PC-3 (cell line): ENCODE data around the gene RCAN2. TPM values are rescaled to one million over a fixed set of nuclear protein-coding genes. Genes with fewer than 3 reads are reported as not detected.

ENCODE experiments used
- ATAC-seq: fragments of 200-7000 bp; cut with Tn5 transposase; 2 replicates; pipeline ENCODE4 v1.9.1; 2020; ENCODE audit warnings: mild to moderate bottlenecking, moderate library complexity
- BruUV-seq: library from RNA; stranded (reverse); fragments of 400-500 nt; replicated peaks from 2 replicates; lab custom pipeline; 2021; lab: Mats Ljungman, UMichigan
- CTCF ChIA-PET: fragments of 300-600 bp; sonication (Branson Sonifier 250); formaldehyde crosslinking; loops from one replicate; lab custom pipeline; 2022; ENCODE audit warnings: antibody characterized with exemption; lab: Charles Lee
- POLR2A ChIA-PET: fragments of 300-600 bp; sonication (Branson Sonifier 250); formaldehyde crosslinking; loops from one replicate; lab custom pipeline; 2022; ENCODE audit warnings: antibody characterized with exemption; ENCODE audit not compliant: unreplicated experiment; lab: Charles Lee
- DNase-seq: peaks from one replicate; pipeline ENCODE4 v3.0.0-alpha.2; 2015
- H2AFZ ChIP-seq: fragments of 300-600 bp; sonication (generic); 2 replicates; pipeline ENCODE4 v1.6.0; 2016; ENCODE audit warnings: antibody characterized with exemption, low read length
- H3F3A ChIP-seq: fragments of 300-600 bp; sonication (generic); one replicate; pipeline ENCODE4 v1.6.0; 2017; ENCODE audit warnings: antibody characterized with exemption, low read length, control low read depth, mild to moderate bottlenecking; ENCODE audit not compliant: unreplicated experiment
- H3K27ac ChIP-seq: fragments of 300-600 bp; sonication (generic); 2 replicates; pipeline ENCODE4 v1.5.1; 2016; ENCODE audit warnings: mild to moderate bottlenecking, low read length
- H3K27me3 ChIP-seq: fragments of 300-600 bp; sonication (generic); 2 replicates; pipeline ENCODE4 v1.6.1; 2016; ENCODE audit warnings: low read length, mixed read lengths
- H3K36me3 ChIP-seq: fragments of 300-600 bp; sonication (generic); 2 replicates; pipeline ENCODE4 v1.6.1; 2016; ENCODE audit warnings: low read depth, mixed run types, low read length, mixed read lengths
- H3K4me1 ChIP-seq: fragments of 300-600 bp; sonication (generic); 2 replicates; pipeline ENCODE4 v1.5.1; 2016; ENCODE audit warnings: low read length; ENCODE audit not compliant: insufficient read depth
- H3K4me2 ChIP-seq: fragments of 300-600 bp; sonication (generic); 2 replicates; pipeline ENCODE4 v1.6.0; 2016; ENCODE audit warnings: low read length
- H3K4me3 ChIP-seq: fragments of 300-600 bp; sonication (generic); 2 replicates; pipeline ENCODE4 v1.5.1; 2016; ENCODE audit warnings: mild to moderate bottlenecking, low read length, mixed read lengths
- H3K79me2 ChIP-seq: fragments of 300-600 bp; sonication (generic); 2 replicates; pipeline ENCODE4 v1.6.1; 2017; ENCODE audit warnings: low read length, mixed read lengths
- H3K9ac ChIP-seq: fragments of 300-600 bp; sonication (generic); 2 replicates; pipeline ENCODE4 v1.6.0; 2016; ENCODE audit warnings: mild to moderate bottlenecking, low read length
- H3K9me2 ChIP-seq: fragments of 300-600 bp; sonication (generic); replicated peaks from 2 replicates; pipeline ENCODE4 v1.6.1; 2016; ENCODE audit warnings: mixed run types, low read length, mixed read lengths
- H3K9me3 ChIP-seq: fragments of 300-600 bp; sonication (generic); 2 replicates; pipeline ENCODE4 v1.6.1; 2016; ENCODE audit warnings: low read length, mixed read lengths
- H4K20me1 ChIP-seq: fragments of 300-600 bp; sonication (generic); 2 replicates; pipeline ENCODE4 v1.6.1; 2016; ENCODE audit warnings: low read length, mixed read lengths
- CTCF ChIP-seq: fragments of 300-600 bp; sonication (generic); conservative IDR thresholded peaks from 2 replicates; pipeline ENCODE4 v1.5.1; 2017; ENCODE audit warnings: antibody characterized with exemption, low read depth, mild to moderate bottlenecking, low read length
- EZH2 ChIP-seq: fragments of 300-600 bp; sonication (generic); IDR thresholded peaks from one replicate; pipeline ENCODE4 v1.6.1; 2017; ENCODE audit warnings: antibody characterized with exemption, mild to moderate bottlenecking, low read length; ENCODE audit not compliant: unreplicated experiment
- EZH2phosphoT487 ChIP-seq: fragments of 300-600 bp; sonication (generic); IDR thresholded peaks from 2 replicates; pipeline ENCODE4 v1.6.1; 2018; ENCODE audit warnings: mild to moderate bottlenecking, antibody characterized with exemption, low read length, borderline replicate concordance
- intact Hi-C: fragments of 100-400 bp; cut with micrococcal nuclease; formaldehyde crosslinking; loops from 2 replicates; pipeline ENCODE4 v1.9.0; 2023
- total RNA-seq: library from RNA; depleted of rRNA; stranded (reverse); fragments of >200 nt; gene quantifications from 2 replicates; pipeline ENCODE4 v1.2.3, GENCODE V29; 2014

RCAN2 gene
- total RNA-seq, 1 experiment from 2014 or later, result not detected

- TF ChIP-seq EZH2phosphoT487 (no peak), CTCF (no peak), EZH2 (no peak)
- Histone ChIP-seq H3K9ac (no peak overlapping the region), H3K4me1 (no peaks in the 10 kb centered on the region), H3K36me3 (no peaks in the 10 kb centered on the region), H3K27ac (no peak overlapping the region), H3K9me2 (no peaks in the 10 kb centered on the region), H3K79me2 (no peaks in the 10 kb centered on the region), H3K9me3 (no peaks in the 10 kb centered on the region), H3K4me3 (no peak overlapping the region), H4K20me1 (no peaks in the 10 kb centered on the region), H3K27me3 (peaks cover 46% of the 10 kb centered on the region), H3K4me2 (no peak overlapping the region), H3F3A (no peaks in the 10 kb centered on the region), H2AFZ (no peak overlapping the region)
- POLR2A ChIA-PET, result no interaction called here
- no peak for ATAC-seq
- BruUV-seq, result no TSS peak
- CTCF ChIA-PET, result no interaction called here
- no peak for DNase-seq
- intact Hi-C loops, result no loop called here
Measured at GRCh38 chr6:46269447-46270229, 221.6 kb downstream of the RCAN2 start.

GRCh38 chr6:46267515-46267914, 223.7 kb downstream of the RCAN2 start:
- H2AFZ ChIP-seq, result no peak overlapping the region
- no peaks in the 10 kb centered on the region for H3K79me2 ChIP-seq
- no peak overlapping the region for H3K4me3 ChIP-seq
- H3K9me3 ChIP-seq, result no peaks in the 10 kb centered on the region
- no peak for TF ChIP-seq EZH2
- TF ChIP-seq CTCF, result no peak
- TF ChIP-seq EZH2phosphoT487, result no peak
- H3F3A ChIP-seq, result no peaks in the 10 kb centered on the region
- peaks cover 41% of the 10 kb centered on the region for H3K27me3 ChIP-seq
- no peaks in the 10 kb centered on the region for H3K4me1 ChIP-seq
- intact Hi-C loops, result no loop called here
- no TSS peak for BruUV-seq
- ATAC-seq, result no peak
- H3K4me2 ChIP-seq, result no peak overlapping the region
- ChIA-PET POLR2A (no interaction called here), CTCF (no interaction called here)
- no peaks in the 10 kb centered on the region for H3K36me3 ChIP-seq
- H3K9me2 ChIP-seq, result no peaks in the 10 kb centered on the region
- H3K27ac ChIP-seq, result no peak overlapping the region
- no peak for DNase-seq
- H3K9ac ChIP-seq, result no peak overlapping the region
- no peaks in the 10 kb centered on the region for H4K20me1 ChIP-seq

GRCh38 chr6:46265373-46265772, 225.9 kb downstream of the RCAN2 start:
- H3K4me2 ChIP-seq, result no peak overlapping the region
- no peak overlapping the region for H2AFZ ChIP-seq
- POLR2A ChIA-PET, result no interaction called here
- H3K9me2 ChIP-seq, result no peaks in the 10 kb centered on the region
- H3K36me3 ChIP-seq, result no peaks in the 10 kb centered on the region
- H3K27me3 ChIP-seq, result peaks cover 42% of the 10 kb centered on the region
- no peaks in the 10 kb centered on the region for H3K79me2 ChIP-seq
- no peaks in the 10 kb centered on the region for H3F3A ChIP-seq
- CTCF ChIA-PET, result no interaction called here
- no peak overlapping the region for H3K9ac ChIP-seq
- no peaks in the 10 kb centered on the region for H4K20me1 ChIP-seq
- no peaks in the 10 kb centered on the region for H3K9me3 ChIP-seq
- intact Hi-C loops, result no loop called here
- ATAC-seq, result no peak
- no peak overlapping the region for H3K4me3 ChIP-seq
- BruUV-seq, result no TSS peak
- H3K4me1 ChIP-seq, result no peaks in the 10 kb centered on the region
- TF ChIP-seq EZH2, result no peak
- H3K27ac ChIP-seq, result no peak overlapping the region
- no peak for DNase-seq
